ENCODE measurements around the gene SLC25A13. TPM values are rescaled to one million over a fixed set of nuclear protein-coding genes. Genes with fewer than 3 reads are reported as not detected.

SLC25A13 gene
- total and polyA plus RNA-seq, 9 of the 15 experiments (the other 6 are each of a cell fraction or from before 2014, with no cell fraction given) = 21.4 to 80.2 (median 58.7) TPM

DNA sequence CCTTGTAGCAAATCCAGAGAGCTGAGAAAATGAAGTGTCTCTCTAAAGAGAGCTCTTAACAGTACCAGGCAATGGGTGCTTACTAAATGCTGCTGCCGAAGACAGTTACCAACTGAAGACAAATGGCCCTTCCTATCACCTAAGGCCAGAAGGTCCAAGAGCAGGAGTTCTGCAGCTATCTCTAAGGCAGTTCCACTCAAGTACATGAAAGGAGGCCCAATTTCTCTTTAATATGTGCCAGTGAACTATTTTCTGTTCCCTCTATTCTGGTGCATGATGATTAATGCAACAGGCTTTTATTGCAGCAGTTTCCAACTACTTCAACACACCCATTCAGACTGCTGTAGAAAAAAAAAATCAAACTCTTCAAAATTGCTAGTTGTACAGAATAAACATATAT is 122.5 kb downstream of the SLC25A13 start (continued):
- TF ChIP-seq, protein P1, sequence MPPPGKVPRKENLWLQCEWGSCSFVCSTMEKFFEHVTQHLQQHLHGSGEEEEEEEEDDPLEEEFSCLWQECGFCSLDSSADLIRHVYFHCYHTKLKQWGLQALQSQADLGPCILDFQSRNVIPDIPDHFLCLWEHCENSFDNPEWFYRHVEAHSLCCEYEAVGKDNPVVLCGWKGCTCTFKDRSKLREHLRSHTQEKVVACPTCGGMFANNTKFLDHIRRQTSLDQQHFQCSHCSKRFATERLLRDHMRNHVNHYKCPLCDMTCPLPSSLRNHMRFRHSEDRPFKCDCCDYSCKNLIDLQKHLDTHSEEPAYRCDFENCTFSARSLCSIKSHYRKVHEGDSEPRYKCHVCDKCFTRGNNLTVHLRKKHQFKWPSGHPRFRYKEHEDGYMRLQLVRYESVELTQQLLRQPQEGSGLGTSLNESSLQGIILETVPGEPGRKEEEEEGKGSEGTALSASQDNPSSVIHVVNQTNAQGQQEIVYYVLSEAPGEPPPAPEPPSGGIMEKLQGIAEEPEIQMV (tag; conservative IDR thresholded peaks at IDR 0.05; ENCODE audit: low read depth) = no peak
- TF ChIP-seq PRPF4 (IDR thresholded peaks at IDR 0.05; ENCODE audit: insufficient read depth, low read depth, low read length, poor library complexity, severe bottlenecking) (no peak), PCBP2 (IDR thresholded peaks at IDR 0.05; ENCODE audit: low read depth, low read length, poor library complexity, severe bottlenecking) (no peak), ATF3 (IDR thresholded peaks at IDR 0.05) (no peak), ATF3 (CRISPR knock-in tag; conservative IDR thresholded peaks at IDR 0.05) (no peak), FOSL1 (tag; conservative IDR thresholded peaks at IDR 0.05) (no peak), RREB1 (CRISPR knock-in tag; IDR thresholded peaks at IDR 0.05) (no peak), MAFG (tag; conservative IDR thresholded peaks at IDR 0.05) (no peak), ASH1L (IDR thresholded peaks at IDR 0.05; ENCODE audit: borderline replicate concordance, low read depth, partially characterized antibody) (no peak), BRCA1 (IDR thresholded peaks at IDR 0.05) (no peak), BRCA1 (CRISPR knock-in tag; IDR thresholded peaks at IDR 0.05) (no peak), ZNF224 (CRISPR knock-in tag; IDR thresholded peaks at IDR 0.05) (no peak)
- TF ChIP-seq, protein P2, sequence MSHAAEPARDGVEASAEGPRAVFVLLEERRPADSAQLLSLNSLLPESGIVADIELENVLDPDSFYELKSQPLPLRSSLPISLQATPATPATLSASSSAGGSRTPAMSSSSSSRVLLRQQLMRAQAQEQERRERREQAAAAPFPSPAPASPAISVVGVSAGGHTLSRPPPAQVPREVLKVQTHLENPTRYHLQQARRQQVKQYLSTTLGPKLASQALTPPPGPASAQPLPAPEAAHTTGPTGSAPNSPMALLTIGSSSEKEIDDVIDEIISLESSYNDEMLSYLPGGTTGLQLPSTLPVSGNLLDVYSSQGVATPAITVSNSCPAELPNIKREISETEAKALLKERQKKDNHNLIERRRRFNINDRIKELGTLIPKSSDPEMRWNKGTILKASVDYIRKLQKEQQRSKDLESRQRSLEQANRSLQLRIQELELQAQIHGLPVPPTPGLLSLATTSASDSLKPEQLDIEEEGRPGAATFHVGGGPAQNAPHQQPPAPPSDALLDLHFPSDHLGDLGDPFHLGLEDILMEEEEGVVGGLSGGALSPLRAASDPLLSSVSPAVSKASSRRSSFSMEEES (CRISPR knock-in tag; IDR thresholded peaks at IDR 0.05) = no peak
- TF ChIP-seq, protein P3, sequence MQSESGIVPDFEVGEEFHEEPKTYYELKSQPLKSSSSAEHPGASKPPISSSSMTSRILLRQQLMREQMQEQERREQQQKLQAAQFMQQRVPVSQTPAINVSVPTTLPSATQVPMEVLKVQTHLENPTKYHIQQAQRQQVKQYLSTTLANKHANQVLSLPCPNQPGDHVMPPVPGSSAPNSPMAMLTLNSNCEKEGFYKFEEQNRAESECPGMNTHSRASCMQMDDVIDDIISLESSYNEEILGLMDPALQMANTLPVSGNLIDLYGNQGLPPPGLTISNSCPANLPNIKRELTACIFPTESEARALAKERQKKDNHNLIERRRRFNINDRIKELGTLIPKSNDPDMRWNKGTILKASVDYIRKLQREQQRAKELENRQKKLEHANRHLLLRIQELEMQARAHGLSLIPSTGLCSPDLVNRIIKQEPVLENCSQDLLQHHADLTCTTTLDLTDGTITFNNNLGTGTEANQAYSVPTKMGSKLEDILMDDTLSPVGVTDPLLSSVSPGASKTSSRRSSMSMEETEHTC (IDR thresholded peaks at IDR 0.05) = no peak
- TF ChIP-seq, protein P4, sequence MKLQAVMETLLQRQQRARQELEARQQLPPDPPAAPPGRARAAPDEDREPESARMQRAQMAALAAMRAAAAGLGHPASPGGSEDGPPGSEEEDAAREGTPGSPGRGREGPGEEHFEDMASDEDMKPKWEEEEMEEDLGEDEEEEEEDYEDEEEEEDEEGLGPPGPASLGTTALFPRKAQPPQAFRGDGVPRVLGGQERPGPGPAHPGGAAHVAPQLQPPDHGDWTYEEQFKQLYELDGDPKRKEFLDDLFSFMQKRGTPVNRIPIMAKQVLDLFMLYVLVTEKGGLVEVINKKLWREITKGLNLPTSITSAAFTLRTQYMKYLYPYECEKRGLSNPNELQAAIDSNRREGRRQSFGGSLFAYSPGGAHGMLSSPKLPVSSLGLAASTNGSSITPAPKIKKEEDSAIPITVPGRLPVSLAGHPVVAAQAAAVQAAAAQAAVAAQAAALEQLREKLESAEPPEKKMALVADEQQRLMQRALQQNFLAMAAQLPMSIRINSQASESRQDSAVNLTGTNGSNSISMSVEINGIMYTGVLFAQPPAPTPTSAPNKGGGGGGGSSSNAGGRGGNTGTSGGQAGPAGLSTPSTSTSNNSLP (IDR thresholded peaks at IDR 0.05; ENCODE audit: borderline replicate concordance, low read depth, low read length) = no peak

All from K562 (cell line).